Stomach (tissue), 4 donors: Measurements from ENCODE around the gene ABCB9.

Experiments
- CTCF ChIP-seq, 7 experiments: fragments of 450-650 bp in 4 of 7; fragments of 200-600 bp in 3 of 7; sonication (generic) in 3 of 7; IDR thresholded peaks; one replicate each; pipeline ENCODE4 v1.5.1; 2016 to 2019; ENCODE audit warnings: antibody characterized with exemption in 7 of 7, control low read depth in 2 of 7, mild to moderate bottlenecking in 1 of 7
- EP300 ChIP-seq: sonication (generic); formaldehyde crosslinking; IDR thresholded peaks from one replicate; pipeline ENCODE4 v1.6.1; 2017; ENCODE audit warnings: antibody characterized with exemption
- POLR2A ChIP-seq, 4 donors: fragments of 450-650 bp; IDR thresholded peaks; one replicate each; pipeline ENCODE4 v1.6.1; 2016; ENCODE audit warnings: antibody characterized with exemption in 4 of 4, control low read depth in 2 of 4, mild to moderate bottlenecking in 1 of 4, moderate library complexity in 1 of 4
- POLR2AphosphoS5 ChIP-seq, 3 donors: sonication (generic); formaldehyde crosslinking; IDR thresholded peaks; one replicate each; pipeline ENCODE4 v1.6.1; 2016; ENCODE audit warnings: antibody characterized with exemption in 3 of 3

GRCh38 chr12:122986258-122986871, 20.1 kb upstream of the ABCB9 start:
- no peak for TF ChIP-seq POLR2AphosphoS5 (IDR thresholded peaks at IDR 0.05)
- TF ChIP-seq POLR2A (IDR thresholded peaks at IDR 0.05): no peak
- no peak for TF ChIP-seq CTCF (IDR thresholded peaks at IDR 0.05)
- no peak for TF ChIP-seq EP300
